HG03521 (cell line): ENCODE measurements around the gene FOXE3.

Experiments used
- ATAC-seq: cut with Tn5 transposase; IDR thresholded peaks from one replicate; pipeline ENCODE4 v1.9.1; 2021; ENCODE audit warnings: mild to moderate bottlenecking, moderate library complexity; ENCODE audit not compliant: unreplicated experiment

The FOXE3 gene

DNA sequence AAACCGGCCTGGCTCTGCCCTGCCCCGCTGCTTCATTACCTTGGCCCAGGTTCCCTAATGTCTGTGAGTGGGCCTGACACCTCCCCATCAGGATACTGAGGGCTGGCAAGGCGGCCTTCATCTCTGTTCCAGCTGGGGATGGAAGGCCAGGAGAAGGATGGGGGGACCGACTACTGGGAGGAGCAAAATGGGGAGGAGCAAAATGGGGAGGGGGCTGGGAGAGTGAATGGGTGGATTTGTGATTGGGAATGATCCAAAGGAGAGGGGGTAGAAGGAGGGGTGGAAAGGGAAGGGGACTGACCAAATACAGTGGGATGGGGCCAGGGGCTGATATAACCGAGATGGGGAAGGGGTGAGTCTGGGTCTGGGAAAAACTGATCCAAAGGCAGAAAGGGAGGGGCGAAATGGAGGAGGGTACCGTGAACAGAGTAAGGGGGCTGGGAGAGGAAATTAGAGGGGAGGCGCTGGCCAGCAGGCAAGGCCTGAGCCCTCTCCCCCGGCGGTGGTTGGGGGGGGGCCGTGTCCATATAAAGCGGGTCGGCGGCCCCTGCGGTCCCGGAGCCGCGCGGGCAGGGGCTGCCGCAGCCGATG lies at the start of gene FOXE3:
TSS of gene FOXE3 (plus strand) at position 558 of the 591 bp plus-strand sequence. CDS start at position 589, 31 bp downstream.
- no peak for ATAC-seq

- ATAC-seq = no peak
Observed at GRCh38 chr1:47367651-47368050, 48.4 kb upstream of the FOXE3 start.

GRCh38 chr1:47371016-47371517 lies 45.0 kb upstream of the FOXE3 start:
- ATAC-seq = no peak

DNA sequence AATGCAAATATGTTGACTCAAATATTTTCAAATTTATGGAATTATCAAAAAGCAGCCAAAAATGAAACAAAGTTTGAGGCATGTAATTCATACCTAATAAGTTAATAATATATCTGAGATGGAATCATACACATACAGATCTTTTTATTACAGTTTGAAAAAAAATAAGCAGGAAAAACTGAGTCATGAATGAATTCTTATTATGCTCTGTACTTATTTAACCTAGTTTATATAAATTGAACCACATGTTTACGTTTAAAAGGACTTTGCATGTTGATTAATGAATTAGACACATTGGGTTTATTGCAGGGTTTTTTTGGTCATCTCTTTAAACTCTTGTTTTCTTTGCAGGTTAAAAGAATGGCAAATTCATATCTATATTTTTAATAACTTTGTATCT lies 41.6 kb upstream of the FOXE3 start:
- ATAC-seq = no peak

DNA sequence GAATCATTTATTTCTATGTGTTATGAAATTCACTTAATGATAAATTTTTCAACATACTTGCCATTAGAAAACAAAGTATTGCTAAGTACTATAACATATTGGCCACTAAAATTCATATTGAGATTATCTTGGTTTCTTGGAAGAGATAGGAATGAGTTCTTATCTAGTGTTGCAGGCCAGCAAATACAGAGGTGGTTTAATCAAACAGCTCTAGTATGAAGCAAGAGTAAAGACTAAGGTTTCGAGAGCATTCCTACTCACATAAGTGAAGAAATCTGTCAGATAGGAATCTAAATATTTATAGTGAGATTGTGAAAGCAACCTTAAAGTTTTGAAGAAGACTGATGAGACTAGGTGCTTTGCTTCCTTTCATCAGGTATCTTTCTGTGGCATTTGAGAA lies 37.9 kb upstream of the FOXE3 start:
- ATAC-seq = no peak

- ATAC-seq = no peak
Observed at GRCh38 chr1:47380699-47381098, 35.4 kb upstream of the FOXE3 start.

DNA sequence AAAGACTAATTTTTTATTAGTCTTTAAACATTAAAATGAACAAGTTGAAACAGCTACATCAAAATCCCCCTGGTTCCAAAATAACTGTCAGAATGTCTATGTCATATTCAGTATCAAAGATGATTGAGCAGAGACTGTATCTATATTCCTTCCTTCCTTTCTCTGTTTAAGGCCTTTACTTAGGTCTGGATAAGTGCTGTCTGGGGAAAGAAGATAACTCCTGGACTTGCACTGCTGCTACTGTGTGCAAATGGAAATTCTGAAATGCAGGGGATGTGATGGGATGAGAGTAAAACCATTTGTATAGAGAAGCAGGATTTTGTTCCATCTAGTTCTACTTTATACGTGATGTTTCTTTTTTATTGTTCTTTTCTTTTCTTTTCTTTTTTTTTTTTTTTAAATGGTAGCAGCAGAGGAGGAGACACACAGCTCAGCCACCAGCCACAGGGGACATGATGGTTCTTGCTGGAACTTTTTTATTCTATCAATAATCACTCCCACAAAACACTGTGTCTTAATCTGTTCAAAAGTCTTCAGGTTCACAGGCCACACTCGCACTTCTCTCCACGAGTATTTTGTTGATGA lies 33.6 kb upstream of the FOXE3 start:
- ATAC-seq = no peak

- ATAC-seq = no peak
Observed at GRCh38 chr1:47384083-47384482, 32.0 kb upstream of the FOXE3 start.

- ATAC-seq = no peak
Observed at GRCh38 chr1:47385020-47385419, 31.1 kb upstream of the FOXE3 start.

- ATAC-seq = no peak
Observed at GRCh38 chr1:47386268-47386667, 29.8 kb upstream of the FOXE3 start.

- no peak for ATAC-seq
Observed at GRCh38 chr1:47388030-47388890, 27.8 kb upstream of the FOXE3 start.

GRCh38 chr1:47388891-47389238 lies 27.2 kb upstream of the FOXE3 start:
- ATAC-seq = peak; percentile 66

- no peak for ATAC-seq
Observed at GRCh38 chr1:47389731-47390130, 26.4 kb upstream of the FOXE3 start.

DNA sequence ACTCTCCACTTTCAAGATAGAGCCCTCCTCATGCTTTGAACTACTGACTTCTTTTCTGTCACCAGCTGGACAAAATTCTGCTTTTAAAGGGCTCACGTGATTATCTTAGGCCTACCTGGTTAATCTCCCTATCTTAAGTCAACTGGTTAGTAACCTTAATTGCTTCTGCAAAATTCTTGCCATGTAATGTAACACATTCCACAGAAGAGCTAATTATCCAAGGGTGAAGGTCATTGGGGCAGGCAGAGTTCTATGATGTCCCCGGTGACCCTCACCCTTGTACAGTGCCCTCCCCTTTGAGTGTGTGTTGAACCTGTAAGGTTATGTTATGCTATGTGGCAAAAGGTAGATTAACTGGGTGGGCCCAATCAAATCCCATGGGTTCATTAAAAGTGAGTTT lies 25.2 kb upstream of the FOXE3 start:
- no peak for ATAC-seq

DNA sequence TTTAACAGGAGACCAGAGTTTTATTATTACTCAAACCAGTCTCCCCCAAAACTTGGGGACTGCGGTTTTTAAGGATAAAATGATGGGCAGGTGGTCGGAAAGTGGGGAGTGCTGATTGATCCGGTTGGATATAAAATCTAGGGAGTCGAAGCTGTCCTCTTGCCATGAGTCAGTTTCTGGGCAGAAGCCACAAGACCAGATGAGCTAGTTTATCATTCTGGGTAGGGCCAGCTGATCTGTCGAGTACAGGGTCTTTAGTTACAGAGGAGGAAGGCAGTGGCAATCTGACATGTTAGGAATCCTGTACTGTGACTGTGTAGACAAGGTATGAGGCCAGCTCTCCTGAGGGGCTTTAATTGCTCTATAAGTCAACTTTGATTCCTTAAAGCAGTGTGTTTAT lies 22.9 kb upstream of the FOXE3 start:
- ATAC-seq = no peak

- no peak for ATAC-seq
Observed at GRCh38 chr1:47395433-47395832, 20.7 kb upstream of the FOXE3 start.

- no peak for ATAC-seq
Observed at GRCh38 chr1:47396671-47397196, 19.4 kb upstream of the FOXE3 start.

- ATAC-seq = no peak
Observed at GRCh38 chr1:47399138-47399845, 16.8 kb upstream of the FOXE3 start.

GRCh38 chr1:47399846-47400155 lies 16.3 kb upstream of the FOXE3 start:
- no peak for ATAC-seq

GRCh38 chr1:47401761-47402160 lies 14.3 kb upstream of the FOXE3 start:
- no peak for ATAC-seq

DNA sequence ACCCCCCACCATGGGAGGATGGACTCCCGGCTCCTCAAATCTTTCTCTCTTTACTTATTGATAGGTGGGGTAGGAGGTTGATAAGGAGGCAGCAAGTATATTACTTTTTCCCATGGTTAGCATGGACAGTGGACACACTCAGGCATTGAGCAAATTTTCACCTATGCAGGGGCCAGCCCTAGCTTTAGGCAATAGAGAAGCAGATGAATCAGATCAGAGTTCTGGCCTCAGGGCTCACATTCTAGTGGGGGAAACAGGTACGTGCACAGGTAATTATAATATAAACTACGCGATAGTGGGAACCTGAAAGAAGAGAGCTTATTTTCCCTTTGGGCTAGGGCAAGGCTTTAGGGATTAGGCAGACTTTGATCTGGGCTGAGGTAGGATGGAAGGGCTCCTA lies 13.5 kb upstream of the FOXE3 start:
- ATAC-seq = no peak
